HG03060 (cell line): Measurements from ENCODE around the gene METAP2.
"Not testable (repeated sequence)": the region's sequence is repeated elsewhere in the genome, so short reads cannot be mapped to it uniquely, and the experiment has no call there.

Experiments
- ATAC-seq: cut with Tn5 transposase; IDR thresholded peaks from one replicate; pipeline ENCODE4 v1.9.1; 2021; ENCODE audit warnings: low read depth, moderate number of reproducible peaks; ENCODE audit not compliant: unreplicated experiment

The METAP2 gene

DNA sequence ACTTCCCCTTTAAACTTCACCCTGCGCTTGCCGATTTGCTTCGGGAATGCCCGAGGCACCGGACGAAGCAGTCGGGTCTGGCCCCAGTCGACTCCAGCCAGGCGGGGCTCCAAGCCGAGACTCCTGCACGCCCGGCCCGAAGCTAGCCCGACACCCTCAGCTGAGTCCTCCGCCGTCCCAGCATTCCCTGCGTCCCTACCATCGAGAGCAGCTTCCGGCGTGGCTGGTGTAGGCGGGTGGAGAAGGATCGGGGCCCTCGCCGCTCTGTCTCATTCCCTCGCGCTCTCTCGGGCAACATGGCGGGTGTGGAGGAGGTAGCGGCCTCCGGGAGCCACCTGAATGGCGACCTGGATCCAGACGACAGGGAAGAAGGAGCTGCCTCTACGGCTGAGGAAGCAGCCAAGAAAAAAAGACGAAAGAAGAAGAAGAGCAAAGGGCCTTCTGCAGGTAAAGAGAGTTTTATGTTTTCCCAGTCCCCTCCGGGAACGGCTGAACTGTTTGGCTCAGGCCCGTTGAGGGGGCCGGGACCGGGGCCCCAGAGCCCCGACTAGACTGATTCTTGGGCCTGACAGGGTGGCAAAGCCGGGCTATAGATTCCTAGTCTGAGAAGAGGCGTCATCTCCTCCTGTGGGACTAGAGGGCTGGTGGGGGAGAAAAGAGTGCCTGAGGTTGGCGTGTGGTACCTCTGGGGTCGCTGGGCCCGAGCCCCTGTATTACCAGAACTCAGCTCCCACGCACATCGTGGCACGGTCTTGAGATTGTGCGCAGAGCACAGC lies at the start of gene METAP2:
METAP2 (plus strand) TSS at position 269 of the 776 bp plus-strand sequence; CDS start at position 297, 28 bp downstream.
- peak; percentile 82 for ATAC-seq

GRCh38 chr12:95424271-95424994 lies 49.5 kb upstream of the METAP2 start:
- ATAC-seq, result no peak

GRCh38 chr12:95429172-95429510 lies 44.8 kb upstream of the METAP2 start:
- no peak for ATAC-seq

DNA sequence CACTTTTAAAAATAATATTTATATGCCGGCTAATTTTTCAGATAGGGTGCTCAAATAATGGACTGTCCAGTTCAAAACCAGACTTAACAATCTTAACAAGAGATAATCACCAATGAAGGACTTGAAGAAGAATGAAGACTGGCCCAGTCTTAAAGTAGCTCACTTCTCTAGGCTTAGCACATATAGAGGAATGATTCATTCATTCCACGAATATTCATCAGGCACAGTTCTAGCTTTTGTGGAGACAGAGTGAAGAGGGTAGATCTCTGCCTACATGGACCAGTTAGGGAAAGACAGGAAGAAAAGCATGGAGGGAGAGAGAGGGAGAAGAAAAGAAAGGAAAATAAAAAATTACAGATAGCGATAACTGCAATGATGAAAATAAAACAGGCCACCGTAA lies 42.8 kb upstream of the METAP2 start:
- ATAC-seq, result no peak

DNA sequence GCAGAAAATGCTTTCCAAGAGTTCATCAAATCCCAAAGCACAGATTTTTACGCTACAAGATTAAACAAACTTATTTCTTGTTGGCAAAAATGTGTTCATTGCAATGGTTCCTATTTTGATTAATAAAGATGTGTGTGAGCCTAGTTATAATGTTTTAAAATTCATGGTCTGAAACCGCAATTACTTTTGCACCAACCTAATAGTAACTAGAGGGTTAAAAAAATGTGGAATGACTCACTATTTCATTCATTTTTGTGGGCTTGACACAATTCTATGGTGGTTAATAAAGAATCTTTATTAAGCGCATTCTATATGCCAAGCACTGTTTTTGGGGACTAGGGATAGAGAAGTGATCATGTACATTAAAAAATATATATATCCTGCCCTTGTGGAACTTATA lies 38.6 kb upstream of the METAP2 start:
- ATAC-seq, result no peak

GRCh38 chr12:95437565-95437964 lies 36.4 kb upstream of the METAP2 start:
- no peak for ATAC-seq

DNA sequence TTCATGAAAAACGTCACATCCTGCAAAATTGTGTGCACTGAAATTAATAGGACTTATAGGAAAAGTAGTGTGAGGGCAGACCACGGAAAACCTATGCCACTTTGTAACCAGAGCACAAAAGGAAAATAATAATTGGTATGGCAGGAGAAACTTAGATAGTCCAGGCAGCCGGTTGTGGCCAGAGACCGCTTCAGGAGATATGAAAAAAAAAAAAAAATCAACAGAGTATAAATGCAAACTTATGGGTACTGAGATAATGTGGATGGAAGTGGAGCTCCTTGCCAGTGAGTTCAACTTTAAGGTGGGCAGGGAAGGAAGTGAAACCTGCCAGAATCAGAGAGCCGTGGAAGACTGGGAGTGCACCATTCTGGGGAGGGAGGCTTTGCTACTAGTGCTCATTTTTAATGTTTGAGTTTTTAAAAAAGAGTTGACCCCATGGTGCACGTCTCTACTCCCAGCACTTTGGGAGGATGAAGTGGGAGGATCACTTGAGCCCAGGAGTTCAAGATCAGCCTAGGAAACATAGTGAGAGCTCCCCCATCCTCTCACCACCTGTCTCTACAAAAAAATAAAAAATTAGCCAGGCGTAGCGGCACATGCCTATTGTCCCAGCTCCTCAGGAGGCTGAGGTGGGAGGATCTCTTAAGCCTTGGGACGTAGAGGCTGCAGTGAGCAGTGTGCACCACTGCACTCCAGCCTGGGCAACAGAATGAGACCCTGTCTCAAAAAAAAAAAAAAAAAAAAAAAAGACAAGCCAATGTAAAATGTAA lies 34.3 kb upstream of the METAP2 start:
- no peak for ATAC-seq

DNA sequence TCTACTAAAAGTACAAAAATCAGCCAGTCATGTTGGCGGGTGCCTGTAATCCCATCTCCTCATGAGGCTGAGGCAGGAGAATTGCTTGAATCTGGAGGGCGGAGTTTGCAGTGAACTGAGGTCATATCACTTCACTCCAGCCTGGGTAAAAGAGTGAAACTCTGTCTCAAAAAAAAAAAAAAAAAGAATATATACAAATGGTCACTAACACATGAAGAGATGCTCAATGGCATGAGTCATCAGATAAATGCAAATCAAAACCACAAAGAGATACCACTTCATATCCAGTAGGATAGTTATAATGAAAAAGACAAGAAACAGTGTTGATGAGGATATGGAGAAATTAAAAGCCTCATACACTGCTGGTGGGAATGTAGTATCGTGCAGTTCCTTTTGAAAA lies 33.6 kb upstream of the METAP2 start:
- no peak for ATAC-seq

- no peak for ATAC-seq
Observed at GRCh38 chr12:95443459-95443858, 30.5 kb upstream of the METAP2 start.

- ATAC-seq, result not testable (repeated sequence)
Observed at GRCh38 chr12:95445099-95445498, 28.9 kb upstream of the METAP2 start.

DNA sequence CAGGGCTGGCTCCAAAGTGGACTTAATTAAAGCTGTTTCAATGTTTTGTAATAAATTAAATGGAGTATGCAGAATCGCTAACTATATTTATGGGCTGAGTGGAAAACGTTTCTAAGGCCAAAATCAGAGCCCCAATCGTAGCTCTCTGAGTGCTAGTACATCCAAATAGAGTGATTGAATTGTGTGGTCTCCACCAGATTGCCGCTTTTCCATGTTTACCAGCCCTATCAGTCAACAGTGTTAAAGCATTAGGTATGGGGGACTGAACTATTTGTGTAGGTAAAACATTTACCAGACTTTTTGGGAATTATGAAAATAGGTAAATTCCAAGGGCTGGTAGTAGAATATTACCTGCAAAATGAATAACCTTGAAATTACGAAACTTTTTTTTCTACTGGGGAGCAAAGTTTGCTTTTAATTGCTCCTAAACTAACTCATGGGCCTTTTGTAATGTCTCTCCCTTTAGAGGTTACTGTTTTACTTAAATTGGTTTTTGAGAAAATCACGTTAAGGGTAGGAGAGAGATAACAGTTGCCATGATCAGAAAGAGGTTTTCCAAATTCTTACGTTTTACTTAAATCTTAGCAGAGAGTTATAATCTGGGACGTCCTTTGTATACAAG lies 28.0 kb upstream of the METAP2 start:
- ATAC-seq, result no peak

DNA sequence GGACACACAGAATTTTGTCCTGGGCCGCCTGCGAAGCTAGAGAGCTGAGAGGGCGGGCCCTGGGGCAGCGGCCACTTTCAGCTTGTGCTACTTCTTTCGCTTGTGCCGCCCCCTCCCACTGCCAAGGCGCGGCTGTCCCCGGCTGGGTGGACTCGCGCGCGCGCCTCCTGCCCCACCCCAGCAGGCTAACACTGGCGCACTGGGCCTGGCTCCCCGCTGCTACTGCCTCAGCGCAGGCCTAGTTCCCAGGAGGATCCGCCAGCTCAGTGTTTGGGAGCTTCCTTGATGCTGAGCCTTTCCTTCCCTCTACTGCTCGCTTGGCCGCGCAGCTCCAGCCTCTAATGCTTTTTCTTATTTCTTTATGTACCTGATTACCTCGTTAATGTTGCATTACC lies 27.4 kb upstream of the METAP2 start:
- ATAC-seq, result no peak

- ATAC-seq, result not testable (repeated sequence)
Observed at GRCh38 chr12:95449656-95450055, 24.3 kb upstream of the METAP2 start.

- ATAC-seq, result not testable (repeated sequence)
Observed at GRCh38 chr12:95452501-95452900, 21.5 kb upstream of the METAP2 start.

- not testable (repeated sequence) for ATAC-seq
Observed at GRCh38 chr12:95453881-95454280, 20.1 kb upstream of the METAP2 start.

GRCh38 chr12:95454780-95455215 lies 19.2 kb upstream of the METAP2 start:
- not testable (repeated sequence) for ATAC-seq

- not testable (repeated sequence) for ATAC-seq
Observed at GRCh38 chr12:95457605-95458004, 16.3 kb upstream of the METAP2 start.

DNA sequence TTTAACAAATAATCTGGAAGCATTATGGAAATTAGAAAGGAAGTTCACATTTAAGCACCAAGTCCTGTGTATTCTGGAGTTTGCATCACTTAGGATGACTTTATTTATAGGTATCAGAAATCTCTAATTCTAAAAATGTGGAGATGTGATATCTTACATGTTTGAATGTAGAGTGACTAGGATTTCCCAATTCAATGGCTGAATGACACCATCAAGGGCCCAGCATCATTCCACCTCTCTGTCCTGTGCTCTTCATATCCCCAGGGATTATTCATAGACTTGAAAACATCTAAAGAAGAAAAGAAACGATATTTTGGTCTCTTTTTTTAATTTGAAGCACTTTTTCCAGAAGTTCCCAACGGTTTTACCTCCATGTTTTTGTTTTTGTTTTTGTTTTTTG lies 15.2 kb upstream of the METAP2 start:
- ATAC-seq, result no peak

GRCh38 chr12:95459310-95459709 lies 14.6 kb upstream of the METAP2 start:
- no peak for ATAC-seq

DNA sequence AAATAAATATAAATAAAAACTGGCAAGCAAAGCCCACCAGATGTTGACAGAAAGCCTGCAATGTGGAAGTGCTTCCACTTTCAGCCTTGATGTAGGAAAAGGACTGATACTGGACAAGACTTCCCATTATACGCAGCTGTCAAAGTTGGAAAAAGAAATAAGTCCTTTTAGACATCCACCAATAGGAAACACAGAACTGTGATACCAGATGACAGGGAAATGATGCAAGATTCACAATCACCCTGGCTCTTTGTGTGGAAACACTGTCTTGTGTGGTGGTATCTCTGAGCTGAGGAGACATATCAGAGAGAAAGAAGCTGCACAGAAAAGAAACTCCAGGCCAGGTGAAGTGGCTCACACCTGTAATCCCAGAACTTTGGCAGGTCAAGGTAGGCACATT lies 13.8 kb upstream of the METAP2 start:
- ATAC-seq, result no peak

DNA sequence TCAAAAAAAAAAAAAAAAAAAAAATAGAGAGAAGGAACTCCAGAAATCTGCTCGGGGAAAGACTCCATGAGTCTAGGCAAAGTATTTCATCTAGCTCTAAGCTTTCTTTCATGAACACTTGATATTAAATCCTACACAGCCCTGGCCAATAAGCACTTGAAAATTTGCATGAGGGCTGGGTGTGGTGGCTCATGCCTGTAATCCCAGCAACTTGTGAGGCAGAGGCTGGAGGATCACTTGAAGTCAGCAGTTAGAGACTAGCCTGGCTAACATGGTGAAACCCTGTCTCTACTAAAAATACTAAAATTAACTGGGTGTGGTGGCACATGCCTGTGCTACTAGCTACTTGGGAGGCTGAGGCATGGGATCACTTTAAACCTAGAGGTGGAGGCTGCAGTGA lies 13.1 kb upstream of the METAP2 start:
- ATAC-seq, result no peak
